Fibroblast of gingiva (primary cell): ENCODE data around the gene HLTF.
A peak's percentile ranks its signal among the peaks of the same experiment; 100 is the strongest.
"Not testable (repeated sequence)": the region's sequence is repeated elsewhere in the genome, so short reads cannot be mapped to it uniquely, and the experiment has no call there.

Source experiments
- DNase-seq: peaks from one replicate; pipeline ENCODE4 v3.0.0-alpha.2; 2011; ENCODE audit warnings: low read depth

The HLTF gene

DNA sequence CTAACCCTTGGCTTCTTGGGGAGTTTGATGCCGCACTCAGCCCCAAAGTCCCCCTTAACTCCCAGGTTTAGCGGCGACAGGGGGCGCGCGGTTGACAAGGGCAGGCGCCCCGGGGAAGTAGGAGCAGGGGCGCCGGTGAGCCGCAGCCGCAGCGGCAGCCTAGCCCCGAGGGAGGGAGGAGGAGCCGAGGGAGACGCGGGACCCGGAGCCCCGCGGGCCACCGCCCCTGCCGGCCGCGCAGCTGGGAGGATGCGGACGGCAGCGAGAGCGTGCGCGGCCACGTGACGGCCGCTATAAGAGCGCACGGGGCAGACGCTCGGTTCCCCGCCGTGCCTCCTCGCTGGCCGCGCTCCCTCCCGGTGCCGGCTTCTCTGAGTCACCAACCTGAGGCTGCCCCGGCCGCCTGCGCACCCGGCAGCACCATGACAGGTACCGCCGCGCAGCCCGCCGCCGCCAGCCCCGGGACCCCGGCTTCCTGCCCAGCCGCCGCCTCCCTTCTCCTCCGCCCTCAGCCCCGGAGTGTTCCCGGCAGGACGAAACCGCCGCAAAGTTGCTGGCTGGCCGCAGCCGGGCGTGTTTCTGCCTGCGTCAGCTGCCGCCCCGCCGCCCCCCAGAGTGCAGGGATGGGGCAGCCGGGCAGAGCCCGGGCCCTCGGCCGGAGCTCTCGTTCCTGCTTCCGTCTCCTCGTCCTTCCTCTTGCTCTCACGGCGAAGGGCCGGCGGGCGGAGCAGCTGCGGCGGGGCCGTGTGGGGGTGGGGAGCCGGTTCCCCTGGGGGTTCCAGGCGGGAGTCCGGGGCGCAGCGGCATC lies 94.9 kb downstream of the HLTF start, which contains the start of gene GYG1:
Gene GYG1 (plus strand): TSS at position 322 of the 808 bp plus-strand sequence. CDS start 101 bp downstream, at position 423.
- peak; percentile 82 for DNase-seq

DNA sequence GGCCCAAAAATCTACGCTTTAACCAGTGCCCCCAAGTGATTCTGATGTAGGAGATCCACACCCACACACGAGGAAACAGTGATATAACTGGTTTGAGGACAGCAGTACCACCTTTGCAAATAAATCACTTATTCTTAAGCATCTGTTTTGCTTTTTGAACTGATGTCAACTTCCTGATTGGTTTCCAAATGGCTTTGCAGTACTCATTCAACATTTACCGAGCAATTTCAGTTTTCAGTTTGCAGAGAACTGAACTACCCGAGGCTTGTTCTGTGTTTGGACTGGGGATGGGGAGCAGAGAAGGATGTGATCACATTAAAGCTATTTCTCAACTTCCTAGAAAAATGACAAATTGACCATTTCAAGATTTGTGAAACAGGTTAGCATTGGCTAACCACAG lies 96.1 kb downstream of the HLTF start:
- no peak for DNase-seq

DNA sequence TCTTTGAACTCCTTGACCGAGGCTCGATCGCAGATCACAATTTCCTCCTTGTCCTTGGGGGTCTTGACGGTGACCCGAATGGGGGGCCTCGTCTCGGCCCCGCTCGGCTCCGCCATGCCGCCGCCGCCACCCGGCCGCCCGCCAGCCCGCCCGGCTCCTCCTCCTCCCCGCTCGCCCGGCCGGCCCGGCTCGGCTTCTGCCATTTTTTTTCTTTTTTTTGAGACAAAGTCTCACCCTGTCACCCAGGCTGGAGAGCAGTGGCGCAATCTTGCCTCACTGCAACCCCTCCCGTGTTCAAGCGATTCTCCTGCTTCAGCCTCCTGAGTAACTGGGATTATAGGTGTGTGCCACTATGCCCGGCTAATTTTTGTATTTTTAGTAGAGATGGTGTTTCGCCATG lies 98.8 kb downstream of the HLTF start:
- DNase-seq: not testable (repeated sequence)

DNA sequence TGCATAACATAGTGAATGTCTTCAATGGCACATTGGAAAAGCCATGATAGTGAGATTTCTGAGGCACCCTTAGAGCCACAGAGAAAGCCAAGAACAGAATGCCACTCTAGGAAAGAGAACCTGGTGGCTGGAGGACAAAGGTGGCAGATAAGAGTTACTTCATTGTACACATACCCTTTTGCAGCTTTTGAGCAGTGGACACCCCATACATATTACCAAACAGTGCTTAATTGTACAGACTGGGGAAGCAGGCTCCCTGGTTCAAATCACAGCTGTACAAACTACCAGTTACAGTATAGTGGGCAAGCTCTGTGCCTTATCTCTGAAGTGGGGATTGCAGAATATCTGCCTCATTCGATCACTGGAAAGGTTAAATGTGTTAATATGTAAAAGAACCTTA lies 105.1 kb downstream of the HLTF start:
- DNase-seq: no peak
